K562 (cell line): ENCODE data around the gene ZNF77. TPM values are rescaled to one million over a fixed set of nuclear protein-coding genes. Genes with fewer than 3 reads are reported as not detected.

Source experiments
- ATAC-seq: fragments of 200-7000 bp; cut with Tn5 transposase; 3 replicates; pipeline ENCODE4 v1.9.1; 2020; ENCODE audit warnings: moderate library complexity
- BruUV-seq: library from RNA; stranded (reverse); fragments of 400-500 nt; replicated peaks from 2 replicates; lab custom pipeline; 2021; lab: Mats Ljungman, UMichigan
- CTCF ChIA-PET: fragments of 300-600 bp; formaldehyde crosslinking; extraction: SDS; loops from one replicate; lab custom pipeline; 2021; ENCODE audit warnings: low intra/inter-chr PET ratio; lab: Yijun Ruan, JAX
- POLR2A ChIA-PET: fragments of 300-600, 350-650 bp; sonication (Branson Sonifier 250); formaldehyde crosslinking; extraction: SDS; loops from one replicate; lab custom pipeline; 2021; ENCODE audit warnings: antibody characterized with exemption, inconsistent platforms; lab: Yijun Ruan, JAX
- DNase-seq, 4 experiments: peaks; one replicate each; pipeline versions ENCODE4 v3.0.0 to v3.0.0-alpha.2; 2011 to 2018; ENCODE audit warnings: low spot score in 3 of 4, mixed read lengths in 3 of 4; ENCODE audit errors: extremely low read depth in 1 of 4
- FAIRE-seq: peaks from 2 replicates; lab custom pipeline; 2011; peaks lifted over from hg19 to GRCh38; lab: Jason Lieb, UNC
- H2AFZ ChIP-seq: 2 replicates; pipeline ENCODE4 v1.6.0; 2011; ENCODE audit warnings: low read depth, low read length, control low read depth, inconsistent platforms
- H3K27ac ChIP-seq: fragments of 200-600 bp; 3 replicates; pipeline ENCODE4 v1.8.0; 2011; ENCODE audit warnings: low read depth, mild to moderate bottlenecking, control low read depth, inconsistent platforms, low read length, moderate library complexity, mixed read lengths; ENCODE audit errors: extremely low read depth
- H3K27me3 ChIP-seq, 2 experiments: fragments of 300-600 bp in 1 of 2; 2 replicates in 1 of 2; 3 replicates in 1 of 2; pipeline versions ENCODE4 v1.6.0 to v1.8.0; 2011; ENCODE audit warnings: inconsistent platforms in 2 of 2, low read length in 2 of 2, mild to moderate bottlenecking in 1 of 2, mixed read lengths in 1 of 2, moderate library complexity in 1 of 2; ENCODE audit not compliant: control insufficient read depth in 2 of 2, insufficient read depth in 2 of 2
- H3K36me3 ChIP-seq: fragments of 300-600 bp; 3 replicates; pipeline ENCODE4 v1.8.0; 2011; ENCODE audit warnings: mild to moderate bottlenecking, low read length, inconsistent platforms; ENCODE audit not compliant: control insufficient read depth, insufficient read depth
- H3K4me1 ChIP-seq, 2 experiments: fragments of 200-600 bp in 1 of 2; replicated peaks in 1 of 2; 2 replicates in 1 of 2; 3 replicates in 1 of 2; pipeline versions ENCODE4 v1.5.1 to v1.8.0; 2011; ENCODE audit warnings: inconsistent platforms in 2 of 2, low read length in 2 of 2, mild to moderate bottlenecking in 1 of 2, mixed read lengths in 1 of 2, moderate library complexity in 1 of 2; ENCODE audit not compliant: control insufficient read depth in 2 of 2, insufficient read depth in 2 of 2
- H3K4me2 ChIP-seq: 2 replicates; pipeline ENCODE4 v1.6.1; 2011; ENCODE audit warnings: low read length, control low read depth, inconsistent platforms, mixed read lengths; ENCODE audit not compliant: insufficient read depth
- H3K4me3 ChIP-seq: fragments of 200-600 bp; sonication (generic), shearing (Covaris generic); 2 replicates; pipeline ENCODE4 v1.5.1; 2016; ENCODE audit warnings: control low read depth, inconsistent platforms
- H3K79me2 ChIP-seq: fragments of 200-600 bp; 3 replicates; pipeline ENCODE4 v1.8.0; 2011; ENCODE audit warnings: low read length, inconsistent platforms; ENCODE audit not compliant: control insufficient read depth, insufficient read depth
- H3K9ac ChIP-seq, 2 experiments: 2 replicates each; pipeline versions ENCODE4 v1.6.0 to v1.6.1; 2011; ENCODE audit warnings: low read depth in 2 of 2, low read length in 2 of 2, control low read depth in 1 of 2, inconsistent platforms in 1 of 2, mild to moderate bottlenecking in 1 of 2, mixed read lengths in 1 of 2; ENCODE audit not compliant: insufficient read depth in 1 of 2
- H3K9me1 ChIP-seq: one replicate; pipeline ENCODE4 v1.6.0; 2011; ENCODE audit warnings: inconsistent platforms, mild to moderate bottlenecking, low read length, moderate library complexity; ENCODE audit not compliant: control insufficient read depth, insufficient read depth
- H3K9me3 ChIP-seq: replicated peaks from 2 replicates; pipeline ENCODE4 v1.5.1; 2011; ENCODE audit warnings: low read depth, low read length, inconsistent platforms; ENCODE audit not compliant: control insufficient read depth, insufficient read depth
- H4K20me1 ChIP-seq: replicated peaks from 2 replicates; pipeline ENCODE4 v1.6.1; 2011; ENCODE audit warnings: low read length, inconsistent platforms, mixed read lengths; ENCODE audit not compliant: control insufficient read depth, insufficient read depth
- LCOR ChIP-seq: sonication (generic); formaldehyde crosslinking; IDR thresholded peaks from 2 replicates; pipeline ENCODE4 v1.8.0; 2022; ENCODE audit warnings: mild to moderate bottlenecking, missing genetic modification reagents
- PBX2 ChIP-seq, 2 experiments: IDR thresholded peaks in 1 of 2; conservative IDR thresholded peaks in 1 of 2; 2 replicates each; pipeline ENCODE4 v1.6.1; 2016; ENCODE audit warnings: low read depth in 2 of 2, mild to moderate bottlenecking in 1 of 2, missing compliant biosample characterization in 1 of 2, missing genetic modification characterization in 1 of 2, moderate library complexity in 1 of 2
- POLR2H ChIP-seq: IDR thresholded peaks from 2 replicates; pipeline ENCODE4 v1.6.1; 2016; ENCODE audit warnings: missing genetic modification characterization, low read depth, mild to moderate bottlenecking, control low read depth, missing compliant biosample characterization, moderate library complexity
- TFAP4 ChIP-seq: sonication (generic); formaldehyde crosslinking; IDR thresholded peaks from 2 replicates; pipeline ENCODE4 v1.8.0; 2022; ENCODE audit warnings: missing genetic modification reagents, mild to moderate bottlenecking, moderate library complexity, borderline replicate concordance
- ZBTB40 ChIP-seq, 2 experiments: fragments of 450-650 bp in 1 of 2; sonication (generic) in 1 of 2; formaldehyde crosslinking in 1 of 2; IDR thresholded peaks; 2 replicates each; pipeline versions ENCODE4 v1.7.1 to v1.9.0; 2016 to 2022; ENCODE audit warnings: inconsistent platforms in 1 of 2, mild to moderate bottlenecking in 1 of 2, missing genetic modification reagents in 1 of 2
- ZC3H11A ChIP-seq: IDR thresholded peaks from 2 replicates; pipeline ENCODE4 v1.6.1; 2012; ENCODE audit warnings: low read depth, low read length, improper control_type of control experiment
- WGBS: fragments of 100-300 bp; shearing (Covaris generic); methylation state at CpG from one replicate; pipeline ENCODE4 v1.1.6; 2016; ENCODE audit warnings: low coverage, mixed read lengths; ENCODE audit not compliant: insufficient coverage; ENCODE audit errors: missing lambda C conversion rate; 5-methylcytosine and 5-hydroxymethylcytosine counted together
- in situ Hi-C: fragments of 300-500 bp; cut with MboI; formaldehyde crosslinking; loops from 4 replicates; pipeline ENCODE4 v1.15.0; 2018; ENCODE audit warnings: inconsistent platforms, mixed read lengths
- intact Hi-C: fragments of 100-400 bp; cut with micrococcal nuclease; formaldehyde crosslinking; loops from 2 replicates; pipeline ENCODE4 v1.14.2; 2022
- polyA plus RNA-seq, 8 experiments: library from polyadenylated mRNA; depleted of rRNA in 4 of 8; stranded (reverse) in 5 of 8; unstranded in 3 of 8; fragments of >200 nt; fragmentation: Nextera tagmentation in 2 of 8; fragmentation: Illumina TruSeq in 1 of 8; extraction: Ambion mirVana in 2 of 8; extraction: Trizol in 1 of 8; gene quantifications; 2 replicates each; pipeline versions ENCODE4 v1.2.1 to v1.2.3, GENCODE V29; 2011 to 2014; ENCODE audit warnings: inconsistent platforms in 1 of 8, missing spikeins in 1 of 8
- total RNA-seq, 7 experiments: library from RNA; depleted of rRNA in 6 of 7; stranded (reverse); fragments of >200 nt in 6 of 7; fragmentation: Illumina TruSeq in 2 of 7; extraction: Trizol in 2 of 7; gene quantifications; 2 replicates each; pipeline versions ENCODE4 v1.2.1 to v1.2.3, GENCODE V29; 2011 to 2021; ENCODE audit warnings: low replicate concordance in 1 of 7

Gene ZNF77
- total and polyA plus RNA-seq, 9 of the 15 experiments (the other 6 are each of a cell fraction or from before 2014, with no cell fraction given), result 4.3 to 14.5 (median 7.7) TPM

GRCh38 chr19:2977001-2977745, 32.4 kb upstream of the ZNF77 start, which contains the start of gene TLE6:
Gene TLE6 (plus strand): TSS chr19:2977564. CDS start chr19:2978234, 670 bp downstream.
- no TSS peak for BruUV-seq
- H3K27ac ChIP-seq, result peak within 1 kb of the TSS; percentile 73
- H2AFZ ChIP-seq, result peak within 1 kb of the TSS; percentile 98
- H3K4me3 ChIP-seq, result peak within 1 kb of the TSS; percentile 49
- intact Hi-C loops (loop anchor here (1.0 kb wide), 1 partner anchor 58 kb away; no protein-coding TSS in a partner anchor), in situ Hi-C loops (no loop called here)
- CTCF ChIA-PET, result no interaction called here
- peaks cover 15 to 39% of the 10 kb centered on the region in 2 experiments for H3K4me1 ChIP-seq
- peak within 1 kb of the TSS; percentile 54 to 89 for H3K9ac ChIP-seq
- WGBS, result under 1% methylated on average over 44 of the region's 51 CpGs
- no peaks in the 10 kb centered on the region for H4K20me1 ChIP-seq
- no peaks in the 10 kb centered on the region for H3K9me3 ChIP-seq
- H3K79me2 ChIP-seq, result no peaks in the 10 kb centered on the region
- peak within 1 kb of the TSS; percentile 89 for H3K4me2 ChIP-seq
- no peaks in the 10 kb centered on the region for H3K27me3 ChIP-seq
- FAIRE-seq, result peak; percentile 97
- ATAC-seq, result peak; percentile 99
- H3K9me1 ChIP-seq, result no peaks in the 10 kb centered on the region
- POLR2A ChIA-PET, result interaction anchor here (0.5 to 1.4 kb wide), 9 partner anchors 9 to 59 kb away, joined by 3 to 5 read pairs (median 3); no protein-coding TSS in a partner anchor
- H3K36me3 ChIP-seq, result no peaks in the 10 kb centered on the region
- peak; percentile 98 to 99 (median 99) for DNase-seq
- peak; percentile 83 for TF ChIP-seq PBX2 (CRISPR knock-in tag; IDR thresholded peaks at IDR 0.05; ENCODE audit: low read depth)
- peak; percentile 93 for TF ChIP-seq PBX2 (tag; conservative IDR thresholded peaks at IDR 0.05; ENCODE audit: low read depth)
- peak; percentile 90 for TF ChIP-seq TFAP4 (CRISPR knock-in tag)
- no peak for TF ChIP-seq POLR2H (tag)
- 0 out of 2 replicates have a peak, but pooled peaks have one; percentile 9 for TF ChIP-seq ZBTB40 (IDR thresholded peaks at IDR 0.05)
- TF ChIP-seq ZBTB40 (CRISPR knock-in tag; IDR thresholded peaks at IDR 0.05), result no peak
- no peak for TF ChIP-seq ZC3H11A
- peak; percentile 80 for TF ChIP-seq LCOR (CRISPR knock-in tag)
